Activated CD8-positive, alpha-beta T cell treated with anti-CD3 and anti-CD28 coated beads for 36 hours (primary cell): ENCODE results near the gene ZNF860. TPM values are rescaled to one million over a fixed set of nuclear protein-coding genes. Genes with fewer than 3 reads are reported as not detected.

Source experiments
- ATAC-seq: fragments of 200-7000 bp; cut with Tn5 transposase; one replicate; pipeline ENCODE4 v1.10.0; 2021; ENCODE audit warnings: mild to moderate bottlenecking, moderate library complexity
- CTCF ChIA-PET: fragments of 350-600 bp; sonication (Branson Sonifier 250); formaldehyde crosslinking; loops from one replicate; lab custom pipeline; 2021; ENCODE audit warnings: antibody characterized with exemption; lab: Charles Lee
- POLR2A ChIA-PET: fragments of 350-600 bp; sonication (Branson Sonifier 250); formaldehyde crosslinking; loops from one replicate; lab custom pipeline; 2021; ENCODE audit warnings: antibody characterized with exemption; lab: Charles Lee
- DNase-seq: peaks from one replicate; pipeline ENCODE4 v3.0.0-alpha.2; 2020
- H3K27ac Mint-ChIP-seq: one replicate; pipeline ENCODE4 v1.8.0; 2021; ENCODE audit warnings: mild to moderate bottlenecking, mixed read lengths
- H3K27me3 Mint-ChIP-seq: one replicate; pipeline ENCODE4 v1.8.0; 2021; ENCODE audit warnings: mixed read lengths
- H3K36me3 Mint-ChIP-seq: one replicate; pipeline ENCODE4 v1.8.0; 2021; ENCODE audit warnings: low read depth, mixed read lengths
- H3K4me1 Mint-ChIP-seq: one replicate; pipeline ENCODE4 v1.8.0; 2021; ENCODE audit warnings: low read depth, mixed read lengths
- H3K4me3 Mint-ChIP-seq: one replicate; pipeline ENCODE4 v1.8.0; 2021; ENCODE audit warnings: mild to moderate bottlenecking, moderate library complexity, mixed read lengths
- H3K9me3 Mint-ChIP-seq: one replicate; pipeline ENCODE4 v1.8.0; 2021; ENCODE audit warnings: mixed read lengths
- intact Hi-C: fragments of 100-400 bp; cut with micrococcal nuclease; formaldehyde crosslinking; loops from one replicate; pipeline ENCODE4 v1.10.0; 2022
- total RNA-seq, 2 experiments: library from RNA; stranded (reverse); gene quantifications; one replicate each; pipeline ENCODE4 v1.2.3, GENCODE V29; 2021
- TF ChIP-seq, protein P1 (sequence below): fragments of 200-600 bp; IDR thresholded peaks from one replicate; pipeline ENCODE4 v1.8.0; 2022; ENCODE audit warnings: antibody characterized with exemption, mild to moderate bottlenecking

The ZNF860 gene
- total RNA-seq, 2 experiments from 2014 or later = not detected

- no peaks in the 10 kb centered on the region for H3K4me1 Mint-ChIP-seq
- H3K4me3 Mint-ChIP-seq = no peak overlapping the region
- H3K27ac Mint-ChIP-seq = no peak overlapping the region
- CTCF ChIA-PET = no interaction called here
- no peak for ATAC-seq
- peaks cover 8% of the 10 kb centered on the region for H3K9me3 Mint-ChIP-seq
- TF ChIP-seq, protein P1, sequence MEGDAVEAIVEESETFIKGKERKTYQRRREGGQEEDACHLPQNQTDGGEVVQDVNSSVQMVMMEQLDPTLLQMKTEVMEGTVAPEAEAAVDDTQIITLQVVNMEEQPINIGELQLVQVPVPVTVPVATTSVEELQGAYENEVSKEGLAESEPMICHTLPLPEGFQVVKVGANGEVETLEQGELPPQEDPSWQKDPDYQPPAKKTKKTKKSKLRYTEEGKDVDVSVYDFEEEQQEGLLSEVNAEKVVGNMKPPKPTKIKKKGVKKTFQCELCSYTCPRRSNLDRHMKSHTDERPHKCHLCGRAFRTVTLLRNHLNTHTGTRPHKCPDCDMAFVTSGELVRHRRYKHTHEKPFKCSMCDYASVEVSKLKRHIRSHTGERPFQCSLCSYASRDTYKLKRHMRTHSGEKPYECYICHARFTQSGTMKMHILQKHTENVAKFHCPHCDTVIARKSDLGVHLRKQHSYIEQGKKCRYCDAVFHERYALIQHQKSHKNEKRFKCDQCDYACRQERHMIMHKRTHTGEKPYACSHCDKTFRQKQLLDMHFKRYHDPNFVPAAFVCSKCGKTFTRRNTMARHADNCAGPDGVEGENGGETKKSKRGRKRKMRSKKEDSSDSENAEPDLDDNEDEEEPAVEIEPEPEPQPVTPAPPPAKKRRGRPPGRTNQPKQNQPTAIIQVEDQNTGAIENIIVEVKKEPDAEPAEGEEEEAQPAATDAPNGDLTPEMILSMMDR = no peak
- DNase-seq = no peak
- POLR2A ChIA-PET = no interaction called here
- intact Hi-C loops = no loop called here
- peaks cover 5% of the 10 kb centered on the region for H3K27me3 Mint-ChIP-seq
- no peaks in the 10 kb centered on the region for H3K36me3 Mint-ChIP-seq
These were observed 35.0 kb upstream of the ZNF860 start for GRCh38 chr3:31946484-31947081.

GRCh38 chr3:31947162-31947561 lies 34.4 kb upstream of the ZNF860 start:
- intact Hi-C loops = no loop called here
- TF ChIP-seq, protein P1 = no peak
- ChIA-PET POLR2A (no interaction called here), CTCF (no interaction called here)
- DNase-seq (no peak), ATAC-seq (no peak)
- Mint-ChIP-seq H3K27me3 (peaks cover 5% of the 10 kb centered on the region), H3K4me1 (no peaks in the 10 kb centered on the region), H3K9me3 (peaks cover 8% of the 10 kb centered on the region), H3K36me3 (no peaks in the 10 kb centered on the region), H3K27ac (no peak overlapping the region), H3K4me3 (no peak overlapping the region)

- H3K4me3 Mint-ChIP-seq = no peak overlapping the region
- intact Hi-C loops = no loop called here
- ATAC-seq (no peak), DNase-seq (no peak)
- no peak overlapping the region for H3K27ac Mint-ChIP-seq
- POLR2A ChIA-PET = no interaction called here
- CTCF ChIA-PET = no interaction called here
- H3K27me3 Mint-ChIP-seq = peaks cover 9% of the 10 kb centered on the region
- H3K4me1 Mint-ChIP-seq = peaks cover 2% of the 10 kb centered on the region
- no peaks in the 10 kb centered on the region for H3K36me3 Mint-ChIP-seq
- TF ChIP-seq, protein P1 = no peak
- peaks cover 8% of the 10 kb centered on the region for H3K9me3 Mint-ChIP-seq
These were observed 33.9 kb upstream of the ZNF860 start for GRCh38 chr3:31947671-31948091.

DNA sequence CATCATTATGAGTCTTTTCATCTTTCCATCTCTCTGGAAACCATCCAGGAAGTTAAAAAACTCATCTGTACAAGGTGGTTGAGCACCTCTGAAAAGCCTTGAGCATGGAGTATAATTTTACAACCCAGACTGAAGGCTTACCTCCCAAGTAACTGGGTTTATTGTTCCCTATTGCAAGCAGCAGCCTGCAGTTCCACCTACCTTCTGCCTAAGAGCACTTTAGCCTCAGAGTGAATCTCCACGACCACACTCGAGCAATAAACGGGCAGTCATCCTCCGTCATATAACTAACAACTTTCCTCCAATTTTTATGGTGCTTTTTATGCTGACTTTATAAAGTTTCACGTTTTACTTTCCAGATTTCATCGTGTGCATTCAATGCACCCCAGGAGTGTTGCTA lies 33.3 kb upstream of the ZNF860 start:
- ATAC-seq (no peak), DNase-seq (no peak)
- Mint-ChIP-seq H3K4me3 (no peak overlapping the region), H3K27me3 (peaks cover 10% of the 10 kb centered on the region), H3K27ac (no peak overlapping the region), H3K36me3 (no peaks in the 10 kb centered on the region), H3K4me1 (peaks cover 2% of the 10 kb centered on the region), H3K9me3 (peaks cover 5% of the 10 kb centered on the region)
- POLR2A ChIA-PET = interaction anchor here (0.6 kb wide), 1 partner anchor 21 kb away, joined by 3 read pairs; no protein-coding TSS in a partner anchor
- CTCF ChIA-PET = no interaction called here
- intact Hi-C loops = no loop called here
- TF ChIP-seq, protein P1 = no peak

DNA sequence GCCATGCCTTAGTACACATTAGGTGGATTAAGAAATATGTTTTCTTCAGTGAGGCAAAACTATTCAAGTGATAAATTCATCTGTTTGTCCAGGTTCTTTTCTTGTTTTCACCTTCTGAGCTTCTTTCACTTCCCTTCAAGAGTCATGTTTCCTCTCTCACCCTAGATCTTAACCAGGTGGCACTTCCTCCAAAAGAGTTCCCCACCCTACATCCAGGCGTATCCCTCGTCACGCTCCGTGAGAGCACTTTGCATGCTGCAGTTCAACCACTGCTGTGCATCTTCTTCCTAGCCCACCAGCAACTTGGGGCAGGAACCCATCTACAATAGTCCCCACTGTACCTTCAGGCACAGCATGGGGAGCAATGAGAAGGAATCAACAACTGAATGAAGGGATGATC lies 29.3 kb upstream of the ZNF860 start:
- H3K4me1 Mint-ChIP-seq = peaks cover 2% of the 10 kb centered on the region
- no peaks in the 10 kb centered on the region for H3K36me3 Mint-ChIP-seq
- POLR2A ChIA-PET = no interaction called here
- DNase-seq (no peak), ATAC-seq (no peak)
- intact Hi-C loops = no loop called here
- no peak overlapping the region for H3K4me3 Mint-ChIP-seq
- H3K27me3 Mint-ChIP-seq = peaks cover 12% of the 10 kb centered on the region
- TF ChIP-seq, protein P1 = no peak
- no peak overlapping the region for H3K27ac Mint-ChIP-seq
- CTCF ChIA-PET = no interaction called here
- H3K9me3 Mint-ChIP-seq = peaks cover 14% of the 10 kb centered on the region
